PC-9 (cell line): ENCODE measurements around the gene DIPK1B.

ENCODE experiments used
- EZH2 ChIP-seq: fragments of 200-600 bp; sonication (generic); IDR thresholded peaks from 2 replicates; pipeline ENCODE4 v1.8.0; 2017; ENCODE audit warnings: antibody characterized with exemption, low read depth
- TF ChIP-seq, protein P1 (sequence below): fragments of 200-600 bp; sonication (generic); conservative IDR thresholded peaks from 2 replicates; pipeline ENCODE4 v1.6.1; 2017; ENCODE audit warnings: mixed run types, antibody characterized with exemption, mild to moderate bottlenecking, moderate library complexity

DNA sequence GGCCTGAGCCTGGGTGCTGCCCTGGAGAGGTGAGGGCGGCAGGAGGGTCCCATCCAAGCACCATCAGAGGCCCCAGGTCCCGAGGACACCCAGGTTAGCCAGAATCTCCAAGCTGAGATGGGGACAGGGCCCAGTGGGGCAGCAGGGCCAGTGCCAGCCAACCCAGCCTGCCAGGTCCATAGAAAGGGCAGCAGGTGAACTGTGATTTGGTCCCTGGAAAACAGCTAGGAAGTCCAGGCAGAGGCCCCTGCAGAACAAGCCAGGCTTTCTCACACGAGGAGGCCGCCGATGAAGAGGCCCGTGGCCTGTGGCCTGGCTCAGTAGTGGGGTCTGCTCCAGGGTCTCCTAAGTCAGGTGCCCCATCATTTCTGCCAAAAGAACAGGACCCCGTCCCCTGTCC is 27.2 kb upstream of the DIPK1B start:
- TF ChIP-seq, protein P1, sequence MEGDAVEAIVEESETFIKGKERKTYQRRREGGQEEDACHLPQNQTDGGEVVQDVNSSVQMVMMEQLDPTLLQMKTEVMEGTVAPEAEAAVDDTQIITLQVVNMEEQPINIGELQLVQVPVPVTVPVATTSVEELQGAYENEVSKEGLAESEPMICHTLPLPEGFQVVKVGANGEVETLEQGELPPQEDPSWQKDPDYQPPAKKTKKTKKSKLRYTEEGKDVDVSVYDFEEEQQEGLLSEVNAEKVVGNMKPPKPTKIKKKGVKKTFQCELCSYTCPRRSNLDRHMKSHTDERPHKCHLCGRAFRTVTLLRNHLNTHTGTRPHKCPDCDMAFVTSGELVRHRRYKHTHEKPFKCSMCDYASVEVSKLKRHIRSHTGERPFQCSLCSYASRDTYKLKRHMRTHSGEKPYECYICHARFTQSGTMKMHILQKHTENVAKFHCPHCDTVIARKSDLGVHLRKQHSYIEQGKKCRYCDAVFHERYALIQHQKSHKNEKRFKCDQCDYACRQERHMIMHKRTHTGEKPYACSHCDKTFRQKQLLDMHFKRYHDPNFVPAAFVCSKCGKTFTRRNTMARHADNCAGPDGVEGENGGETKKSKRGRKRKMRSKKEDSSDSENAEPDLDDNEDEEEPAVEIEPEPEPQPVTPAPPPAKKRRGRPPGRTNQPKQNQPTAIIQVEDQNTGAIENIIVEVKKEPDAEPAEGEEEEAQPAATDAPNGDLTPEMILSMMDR, result no peak
- TF ChIP-seq EZH2, result no peak
